Right lobe of liver (tissue), 6 donors: ENCODE measurements around the gene MICALL1. TPM values are rescaled to one million over a fixed set of nuclear protein-coding genes. Genes with fewer than 3 reads are reported as not detected.

Experiments
- ATAC-seq, 4 donors: fragments of 200-7000 bp; cut with Tn5 transposase; one replicate each; pipeline ENCODE4 v1.9.1; 2020; ENCODE audit warnings: mild to moderate bottlenecking in 4 of 4, moderate library complexity in 4 of 4
- DNase-seq, 3 donors: peaks; one replicate each; pipeline ENCODE4 v3.0.0-alpha.2; 2020
- H3K27ac ChIP-seq, 3 donors: fragments of 200-600 bp; one replicate each; pipeline ENCODE4 v1.8.0; 2022
- H3K27me3 ChIP-seq, 2 donors: fragments of 200-600 bp; one replicate each; pipeline ENCODE4 v1.8.0; 2022
- H3K36me3 ChIP-seq, 4 donors: fragments of 200-600 bp; sonication (generic) in 1 of 4; one replicate each; pipeline versions ENCODE4 v1.5.1 to v1.8.0; 2017 to 2022; ENCODE audit warnings: control low read depth in 1 of 4
- H3K4me1 ChIP-seq, 4 donors: fragments of 200-600 bp; sonication (generic) in 1 of 4; one replicate each; pipeline versions ENCODE4 v1.5.1 to v1.8.0; 2017 to 2022; ENCODE audit warnings: control low read depth in 1 of 4
- H3K4me3 ChIP-seq, 3 donors: fragments of 200-600 bp; one replicate each; pipeline ENCODE4 v1.8.0; 2022
- H3K9me3 ChIP-seq, 4 donors: fragments of 200-600 bp; sonication (generic) in 1 of 4; one replicate each; pipeline versions ENCODE4 v1.5.1 to v1.8.0; 2017 to 2022; ENCODE audit warnings: control low read depth in 1 of 4
- POLR2A ChIP-seq: fragments of 450-650 bp; IDR thresholded peaks from one replicate; pipeline ENCODE4 v1.6.1; 2017; ENCODE audit warnings: antibody characterized with exemption, mild to moderate bottlenecking
- WGBS: methylation state at CpG from one replicate; pipeline ENCODE4 v1.1.6; 2018; ENCODE audit warnings: low coverage, low lambda C conversion rate; ENCODE audit not compliant: insufficient coverage; ENCODE audit errors: missing lambda C conversion rate; 5-methylcytosine and 5-hydroxymethylcytosine counted together
- intact Hi-C, 2 donors: fragments of 100-400 bp; cut with DNase I; formaldehyde crosslinking; loops; one replicate each; pipeline versions ENCODE4 v1.11.2 to v1.14.1; 2022
- total RNA-seq, 6 experiments: library from RNA; depleted of rRNA in 2 of 6; stranded (reverse); fragments of >200 nt in 2 of 6; fragmentation: NEBNext Ultra II Directional in 3 of 6; extraction: Animal tissue kit (Norgen Biotek cat#: 25700) in 3 of 6; gene quantifications; one replicate each; pipeline versions ENCODE4 v1.1.0 to v1.2.4, GENCODE V29; 2016 to 2023
- TF ChIP-seq, protein P1 (sequence below), 4 donors: fragments of 200-600 bp in 3 of 4; fragments of 450-650 bp in 1 of 4; IDR thresholded peaks; one replicate each; pipeline versions ENCODE4 v1.5.1 to v1.8.0; 2016 to 2022; ENCODE audit warnings: antibody characterized with exemption in 4 of 4, mild to moderate bottlenecking in 2 of 4
- donor health status: DM: no; HTN: yes; CAD: no.
- donor health status: DM: no; HTN: no; CAD: no.
- donor health status: DM: no; HTN: no; CAD: no.
- donor health status: DM: no; HTN: yes; CAD: no.
- donor health status: DM: no; HTN: yes; CAD: no.

The MICALL1 gene
- total RNA-seq, 6 experiments from 2014 or later = 6.5 to 19.0 (median 10.3) TPM

DNA sequence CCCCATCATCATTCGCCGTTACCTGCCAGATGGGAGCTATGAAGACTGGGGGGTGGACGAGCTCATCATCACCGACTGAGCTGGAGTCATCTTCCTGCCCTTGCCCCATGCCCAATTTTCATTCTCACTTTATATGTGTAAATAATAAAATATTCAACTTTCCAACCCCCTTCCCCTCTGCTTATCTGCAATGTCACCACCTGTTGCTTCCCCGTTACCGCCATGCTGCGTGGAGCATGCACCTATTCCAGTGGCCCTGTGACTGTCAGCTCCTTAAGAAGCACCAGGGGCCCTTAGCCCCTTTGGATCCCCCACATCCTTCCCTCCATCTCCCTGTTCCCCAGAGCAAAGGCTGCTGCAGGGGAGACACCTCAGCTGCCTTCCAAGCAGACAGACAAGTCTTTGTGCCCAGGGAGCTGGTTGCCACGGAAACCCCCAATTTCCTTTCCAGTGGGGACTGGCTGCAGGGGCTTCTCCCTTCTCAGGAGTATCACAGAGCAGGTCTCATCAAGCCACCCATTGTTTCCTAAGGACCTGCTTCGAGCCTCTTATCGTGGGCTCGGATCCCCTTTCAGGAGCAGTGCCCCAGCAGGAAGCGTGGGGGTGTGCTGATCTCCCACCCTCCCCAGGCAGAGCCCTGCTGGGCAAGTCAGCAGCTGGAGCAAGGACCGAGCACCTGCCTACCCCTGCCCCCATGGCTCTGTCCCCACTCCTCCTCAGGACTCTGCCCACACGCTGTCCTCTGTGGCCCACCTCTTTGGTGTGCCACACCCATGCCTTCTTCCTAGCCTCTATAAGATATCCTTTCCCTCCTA lies 61.7 kb downstream of the MICALL1 start:
- Histone ChIP-seq H3K27me3 (no peaks in the 10 kb centered on the region), H3K4me1 (no peaks in the 10 kb centered on the region), H3K9me3 (no peaks in the 10 kb centered on the region), H3K4me3 (no peak overlapping the region), H3K36me3 (peaks cover 0 to 33% (median 9%) of the 10 kb centered on the region in 4 donors), H3K27ac (no peak overlapping the region)
- DNase-seq (no peak), ATAC-seq (no peak)
- intact Hi-C loops = no loop called here
- TF ChIP-seq POLR2A = no peak
- TF ChIP-seq, protein P1, sequence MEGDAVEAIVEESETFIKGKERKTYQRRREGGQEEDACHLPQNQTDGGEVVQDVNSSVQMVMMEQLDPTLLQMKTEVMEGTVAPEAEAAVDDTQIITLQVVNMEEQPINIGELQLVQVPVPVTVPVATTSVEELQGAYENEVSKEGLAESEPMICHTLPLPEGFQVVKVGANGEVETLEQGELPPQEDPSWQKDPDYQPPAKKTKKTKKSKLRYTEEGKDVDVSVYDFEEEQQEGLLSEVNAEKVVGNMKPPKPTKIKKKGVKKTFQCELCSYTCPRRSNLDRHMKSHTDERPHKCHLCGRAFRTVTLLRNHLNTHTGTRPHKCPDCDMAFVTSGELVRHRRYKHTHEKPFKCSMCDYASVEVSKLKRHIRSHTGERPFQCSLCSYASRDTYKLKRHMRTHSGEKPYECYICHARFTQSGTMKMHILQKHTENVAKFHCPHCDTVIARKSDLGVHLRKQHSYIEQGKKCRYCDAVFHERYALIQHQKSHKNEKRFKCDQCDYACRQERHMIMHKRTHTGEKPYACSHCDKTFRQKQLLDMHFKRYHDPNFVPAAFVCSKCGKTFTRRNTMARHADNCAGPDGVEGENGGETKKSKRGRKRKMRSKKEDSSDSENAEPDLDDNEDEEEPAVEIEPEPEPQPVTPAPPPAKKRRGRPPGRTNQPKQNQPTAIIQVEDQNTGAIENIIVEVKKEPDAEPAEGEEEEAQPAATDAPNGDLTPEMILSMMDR (IDR thresholded peaks at IDR 0.05) = no peak
- 91% methylated on average over 7 of the region's 14 CpGs for WGBS

DNA sequence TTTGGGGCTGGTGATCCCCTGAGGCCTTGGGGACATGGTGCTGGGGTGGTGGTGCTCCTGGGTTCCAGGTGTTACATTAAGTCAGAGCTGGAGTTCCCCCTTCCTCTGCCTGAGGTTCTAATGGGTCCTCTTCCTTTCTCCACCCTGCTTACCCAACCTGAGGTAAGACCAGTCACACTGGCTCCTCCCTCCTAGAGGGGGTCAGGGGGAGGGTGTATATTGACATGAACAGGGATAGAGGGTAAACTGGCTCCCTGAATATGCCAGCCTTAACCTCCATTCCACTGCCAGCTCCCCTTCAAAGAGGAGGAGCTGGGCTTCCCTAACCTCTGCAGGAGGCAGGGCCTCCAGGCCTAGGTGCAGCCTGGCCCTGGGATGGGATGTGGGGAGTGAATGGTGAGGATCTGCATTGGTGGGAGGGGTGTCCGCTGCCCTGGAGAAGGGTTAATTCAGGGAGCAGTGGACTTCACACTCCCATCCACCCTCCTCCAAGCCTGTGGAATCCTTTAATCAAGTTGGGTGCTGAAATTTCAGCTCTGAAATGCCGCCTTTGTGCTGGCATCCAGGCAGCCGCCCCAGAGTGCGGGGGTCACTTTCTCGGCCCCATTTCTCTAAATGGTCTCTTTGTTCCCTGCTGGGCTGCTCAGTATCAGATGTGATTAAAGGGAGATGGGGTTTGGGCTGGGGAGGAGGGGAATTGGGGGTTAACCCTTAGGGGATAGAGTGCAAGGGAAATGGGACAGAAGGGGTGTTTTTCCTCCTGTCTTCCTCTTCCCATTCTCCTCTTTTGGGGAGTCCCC lies 62.6 kb downstream of the MICALL1 start:
- intact Hi-C loops = no loop called here
- DNase-seq = no peak
- WGBS = 91% methylated on average over 4 of the region's 5 CpGs
- Histone ChIP-seq H3K36me3 (peaks cover 0 to 25% (median 9%) of the 10 kb centered on the region in 4 donors), H3K27me3 (no peaks in the 10 kb centered on the region), H3K27ac (no peak overlapping the region), H3K4me1 (no peaks in the 10 kb centered on the region), H3K4me3 (no peak overlapping the region), H3K9me3 (no peaks in the 10 kb centered on the region)
- TF ChIP-seq POLR2A = no peak
- no peak for ATAC-seq

DNA sequence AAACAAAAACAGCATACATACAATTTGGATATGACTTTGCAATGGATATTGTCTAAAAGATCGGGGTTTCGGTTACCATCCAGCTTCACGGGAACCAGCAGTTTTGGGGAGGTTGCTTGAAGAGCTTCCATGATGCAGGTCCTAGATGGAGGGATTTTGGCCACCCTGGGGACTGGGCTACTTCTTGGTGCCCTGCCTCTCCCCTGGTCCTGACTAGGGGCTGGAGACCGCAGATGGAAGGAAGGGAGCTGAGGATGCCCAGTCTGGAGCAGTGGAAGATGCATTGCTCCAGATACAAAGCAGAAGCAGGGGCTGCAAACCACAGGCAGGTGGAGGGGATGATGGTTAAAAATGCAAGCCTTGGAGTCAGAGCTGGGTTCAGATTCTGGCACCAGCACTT lies 64.8 kb downstream of the MICALL1 start:
- H3K36me3 ChIP-seq = peaks cover 0 to 18% (median 9%) of the 10 kb centered on the region in 4 donors
- no peak for ATAC-seq
- no peaks in the 10 kb centered on the region for H3K9me3 ChIP-seq
- H3K4me1 ChIP-seq = no peaks in the 10 kb centered on the region
- H3K27me3 ChIP-seq = no peaks in the 10 kb centered on the region
- WGBS = 95% methylated on average over 3 of the region's 4 CpGs
- no peak overlapping the region for H3K4me3 ChIP-seq
- H3K27ac ChIP-seq = no peak overlapping the region
- intact Hi-C loops = loop anchor here in 1 of 2 donors (10.0 kb wide), 1 partner anchor 146 kb away; the partner anchor contains the start of gene GALR3
- no peak for TF ChIP-seq POLR2A
- TF ChIP-seq, protein P1 (IDR thresholded peaks at IDR 0.05) = no peak
- no peak for DNase-seq

DNA sequence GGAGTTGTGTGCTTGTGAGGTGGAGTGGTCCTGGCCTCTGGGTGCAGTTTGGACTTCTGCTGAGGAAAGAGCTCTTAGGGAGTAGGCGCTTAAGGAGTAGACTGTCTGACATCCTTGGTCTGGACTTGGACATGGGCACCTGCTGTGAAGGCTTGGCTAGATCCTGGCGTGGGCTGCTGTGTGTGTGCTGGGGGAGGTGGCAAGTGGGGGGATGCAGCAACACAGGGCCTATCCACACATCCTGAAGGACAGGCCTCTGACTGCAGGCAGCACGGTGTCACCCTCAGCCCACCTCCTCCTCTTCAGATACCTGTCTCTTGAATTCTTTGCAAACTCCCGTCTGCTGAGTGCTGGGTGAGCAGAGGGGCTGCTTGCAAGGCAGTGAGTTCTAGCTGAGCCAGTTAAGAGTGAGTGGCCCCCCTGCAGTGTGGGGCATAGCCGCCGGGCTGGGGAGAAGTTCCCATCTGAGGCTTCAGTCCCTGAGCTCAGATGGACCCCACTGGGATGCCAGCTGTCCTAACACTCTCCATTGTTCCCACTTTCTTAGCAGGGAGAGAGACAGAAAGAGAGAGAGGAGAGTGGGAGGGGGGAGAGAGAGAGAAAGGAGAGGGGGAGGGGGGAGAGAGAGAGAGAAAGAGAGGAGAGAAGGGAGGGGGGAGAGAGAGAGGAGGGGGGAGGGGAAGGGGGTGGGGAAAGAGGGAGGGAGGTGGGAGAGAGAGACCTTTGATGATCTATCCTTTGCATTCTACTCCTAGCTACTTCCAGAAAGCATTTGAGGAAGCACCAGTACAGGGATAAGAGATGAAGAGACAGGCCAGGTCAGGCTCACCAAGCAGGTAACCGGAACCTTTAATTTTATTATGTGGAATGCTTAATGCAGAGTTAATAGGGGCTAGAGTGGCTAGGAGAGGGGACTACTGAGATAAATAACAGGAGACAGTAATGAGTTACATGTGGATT lies 65.7 kb downstream of the MICALL1 start:
- H3K4me1 ChIP-seq = no peaks in the 10 kb centered on the region
- WGBS = 74% methylated on average over 4 of the region's 7 CpGs
- ATAC-seq (no peak), DNase-seq (no peak)
- H3K4me3 ChIP-seq = no peak overlapping the region
- no peaks in the 10 kb centered on the region for H3K27me3 ChIP-seq
- no peak for TF ChIP-seq POLR2A
- TF ChIP-seq, protein P1 (IDR thresholded peaks at IDR 0.05) = no peak
- peaks cover 0 to 17% (median 7%) of the 10 kb centered on the region in 4 donors for H3K36me3 ChIP-seq
- H3K9me3 ChIP-seq = no peaks in the 10 kb centered on the region
- intact Hi-C loops = loop anchor here in 1 of 2 donors (10.0 kb wide), 1 partner anchor 147 kb away; the partner anchor contains the start of gene GALR3
- no peak overlapping the region for H3K27ac ChIP-seq
